Measurements from ENCODE around the gene RNF6.

RNF6 gene

GRCh38 chr13:26228096-26228495, 6.0 kb upstream of the RNF6 start:
- WGBS, 2 experiments = 82 to 83% methylated on average over 2 of the region's 2 CpGs
- H3K27me3 ChIP-seq (ENCODE audit: control insufficient read depth, insufficient read depth, low read length, poor library complexity, severe bottlenecking) = peaks cover 7% of the 10 kb centered on the region
- H3K27ac ChIP-seq (ENCODE audit: insufficient read depth, low read depth, low read length, poor library complexity, severe bottlenecking) = no peak overlapping the region
- no peak overlapping the region for H3K4me3 ChIP-seq (ENCODE audit: insufficient read depth, low read depth, low read length)
- H3K4me1 ChIP-seq (ENCODE audit: control insufficient read depth, insufficient read depth, low read length) = no peaks in the 10 kb centered on the region
- no peaks in the 10 kb centered on the region for H3K36me3 ChIP-seq (ENCODE audit: control insufficient read depth, insufficient read depth, low read length)
- no peaks in the 10 kb centered on the region for H3K9me3 ChIP-seq (ENCODE audit: control insufficient read depth, low read length)

DNA sequence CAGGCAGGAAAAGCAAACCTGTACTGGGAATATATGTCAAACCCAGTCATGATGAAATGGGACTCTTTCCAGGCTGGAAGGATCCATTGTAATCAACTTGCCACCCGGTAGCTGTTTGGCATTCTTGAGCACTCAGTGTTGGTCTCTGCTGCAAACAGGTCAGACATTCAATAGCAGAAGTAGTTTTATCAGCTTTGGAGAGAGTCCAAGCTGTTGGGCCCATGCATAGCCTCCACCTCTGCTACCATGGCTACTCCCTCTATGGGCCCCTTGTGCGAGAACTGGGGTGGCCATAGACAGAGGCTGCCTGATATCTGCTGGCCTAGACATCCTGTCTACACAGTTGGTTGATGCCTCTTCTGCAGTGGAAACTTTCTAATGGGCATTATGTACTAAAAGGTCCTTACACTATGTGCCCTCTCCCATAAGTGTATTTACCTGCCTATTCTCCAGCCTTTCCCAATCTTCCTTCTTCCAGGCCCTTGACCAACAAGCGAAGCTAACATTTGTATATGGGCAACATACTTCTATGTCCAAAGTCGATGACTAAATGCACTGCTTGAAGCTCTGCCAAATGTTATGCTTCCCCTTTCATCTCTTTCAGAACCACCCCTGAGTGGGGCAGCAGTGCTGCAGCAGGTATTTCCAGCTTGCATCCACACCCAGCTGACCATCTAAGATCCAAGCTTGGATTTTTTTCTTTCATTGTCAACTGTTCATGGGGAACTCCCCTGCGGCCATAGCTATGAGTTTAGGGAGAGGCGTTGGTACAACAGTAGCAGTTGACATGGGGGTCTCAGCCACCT, 5.3 kb upstream of the RNF6 start:
- WGBS, 2 experiments = 91 to 94% methylated on average over 6 of the region's 6 CpGs
- Histone ChIP-seq H3K4me1 (ENCODE audit: control insufficient read depth, insufficient read depth, low read length) (no peaks in the 10 kb centered on the region), H3K36me3 (ENCODE audit: control insufficient read depth, insufficient read depth, low read length) (no peaks in the 10 kb centered on the region), H3K27ac (ENCODE audit: insufficient read depth, low read depth, low read length, poor library complexity, severe bottlenecking) (no peak overlapping the region), H3K9me3 (ENCODE audit: control insufficient read depth, low read length) (no peaks in the 10 kb centered on the region), H3K27me3 (ENCODE audit: control insufficient read depth, insufficient read depth, low read length, poor library complexity, severe bottlenecking) (peaks cover 7% of the 10 kb centered on the region), H3K4me3 (ENCODE audit: insufficient read depth, low read depth, low read length) (no peak overlapping the region)

DNA sequence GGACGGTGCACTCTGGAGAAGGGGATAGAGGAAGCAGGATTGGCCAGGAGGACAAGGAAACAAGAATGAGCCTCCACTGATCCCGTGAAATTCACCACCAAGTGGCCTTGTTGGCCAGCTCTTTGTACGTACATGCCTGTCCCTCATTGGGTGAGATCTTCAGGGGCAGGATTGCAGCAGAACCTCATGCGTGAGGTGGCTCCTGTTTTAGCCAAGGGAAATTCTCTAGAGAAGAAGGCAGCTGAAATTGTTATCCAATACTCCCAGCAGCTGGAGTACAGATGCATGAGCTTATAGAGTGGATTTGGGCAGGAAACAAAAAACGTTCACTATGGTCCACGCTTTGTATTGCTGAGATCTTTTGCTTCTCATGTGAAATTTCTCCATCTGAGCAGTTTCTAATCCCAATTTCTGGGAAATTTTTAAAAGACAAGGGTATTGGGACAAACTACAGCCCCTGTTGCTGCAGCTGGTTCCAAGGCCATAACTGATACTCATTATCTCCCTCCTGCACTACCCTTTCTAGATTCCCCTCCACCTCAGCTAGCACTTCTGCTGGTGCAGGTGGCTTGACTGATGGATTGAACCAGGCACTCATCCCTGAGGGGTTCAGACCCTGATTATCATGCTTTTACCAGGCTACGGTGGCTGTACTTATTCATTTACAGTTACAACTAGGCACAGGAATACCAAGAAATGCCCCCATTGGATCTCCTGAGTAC, 3.9 kb upstream of the RNF6 start:
- Histone ChIP-seq H3K27me3 (ENCODE audit: control insufficient read depth, insufficient read depth, low read length, poor library complexity, severe bottlenecking) (peaks cover 7% of the 10 kb centered on the region), H3K27ac (ENCODE audit: insufficient read depth, low read depth, low read length, poor library complexity, severe bottlenecking) (no peak overlapping the region), H3K36me3 (ENCODE audit: control insufficient read depth, insufficient read depth, low read length) (no peaks in the 10 kb centered on the region), H3K9me3 (ENCODE audit: control insufficient read depth, low read length) (no peaks in the 10 kb centered on the region), H3K4me1 (ENCODE audit: control insufficient read depth, insufficient read depth, low read length) (no peaks in the 10 kb centered on the region), H3K4me3 (ENCODE audit: insufficient read depth, low read depth, low read length) (no peak overlapping the region)
- WGBS, 2 experiments = 86 to 90% methylated on average over 7 of the region's 7 CpGs

DNA sequence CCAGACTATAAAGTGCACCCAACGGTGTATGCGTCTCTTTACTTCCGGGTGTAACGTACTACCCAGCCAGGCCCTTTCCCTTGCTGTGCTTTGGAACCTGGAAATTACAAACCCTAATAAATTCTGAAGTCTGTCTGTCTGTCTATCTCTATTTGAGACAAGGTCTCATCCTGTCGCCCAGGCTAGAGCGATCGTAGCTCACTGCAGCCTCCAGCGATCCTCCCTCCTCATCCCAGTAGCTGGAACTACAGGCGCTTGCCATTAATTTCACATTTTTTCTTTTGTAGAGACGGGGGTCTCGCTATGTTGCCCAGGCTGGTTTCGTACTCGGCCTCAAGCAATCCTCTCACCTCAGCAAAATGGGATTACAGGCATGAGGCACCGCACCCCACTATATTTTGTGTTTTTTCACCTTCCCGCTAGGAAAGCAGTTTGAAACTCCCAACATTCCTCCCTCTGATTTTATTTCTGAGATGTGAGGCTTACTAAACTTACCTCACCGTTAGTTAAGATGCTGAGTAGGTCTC, 469 bp upstream of the RNF6 start:
- Histone ChIP-seq H3K4me3 (ENCODE audit: insufficient read depth, low read depth, low read length) (peak overlapping the region; percentile 85), H3K27me3 (ENCODE audit: control insufficient read depth, insufficient read depth, low read length, poor library complexity, severe bottlenecking) (peaks cover 5% of the 10 kb centered on the region), H3K4me1 (ENCODE audit: control insufficient read depth, insufficient read depth, low read length) (peaks cover 8% of the 10 kb centered on the region), H3K27ac (ENCODE audit: insufficient read depth, low read depth, low read length, poor library complexity, severe bottlenecking) (peak overlapping the region; percentile 91), H3K9me3 (ENCODE audit: control insufficient read depth, low read length) (no peaks in the 10 kb centered on the region), H3K36me3 (ENCODE audit: control insufficient read depth, insufficient read depth, low read length) (peaks cover 4% of the 10 kb centered on the region)
- 40 to 42% methylated on average over 16 of the region's 16 CpGs for WGBS, 2 experiments

DNA sequence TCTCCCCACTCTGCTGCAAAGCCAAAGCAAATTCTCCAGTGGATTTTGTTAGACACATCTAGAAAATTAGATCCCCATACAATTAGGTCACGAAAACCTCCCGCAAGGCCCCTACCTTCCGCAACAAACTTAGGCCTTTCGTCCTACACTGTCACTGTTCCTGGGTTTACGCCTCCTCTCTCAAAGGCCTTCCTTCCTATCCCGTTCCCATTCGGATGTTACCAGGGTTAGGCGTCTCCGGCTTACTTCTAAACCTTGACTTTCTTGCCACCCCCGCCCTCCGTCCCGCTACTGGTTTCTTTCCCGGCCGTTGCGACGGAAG, 754 bp downstream of the RNF6 start:
- Histone ChIP-seq H3K4me1 (ENCODE audit: control insufficient read depth, insufficient read depth, low read length) (peaks cover 8% of the 10 kb centered on the region), H3K27me3 (ENCODE audit: control insufficient read depth, insufficient read depth, low read length, poor library complexity, severe bottlenecking) (no peaks in the 10 kb centered on the region), H3K27ac (ENCODE audit: insufficient read depth, low read depth, low read length, poor library complexity, severe bottlenecking) (peak overlapping the region; percentile 91), H3K9me3 (ENCODE audit: control insufficient read depth, low read length) (no peaks in the 10 kb centered on the region), H3K36me3 (ENCODE audit: control insufficient read depth, insufficient read depth, low read length) (peaks cover 4% of the 10 kb centered on the region), H3K4me3 (ENCODE audit: insufficient read depth, low read depth, low read length) (peak overlapping the region; percentile 85)
- 0% methylated on average over 16 of the region's 16 CpGs for WGBS, 2 experiments

DNA sequence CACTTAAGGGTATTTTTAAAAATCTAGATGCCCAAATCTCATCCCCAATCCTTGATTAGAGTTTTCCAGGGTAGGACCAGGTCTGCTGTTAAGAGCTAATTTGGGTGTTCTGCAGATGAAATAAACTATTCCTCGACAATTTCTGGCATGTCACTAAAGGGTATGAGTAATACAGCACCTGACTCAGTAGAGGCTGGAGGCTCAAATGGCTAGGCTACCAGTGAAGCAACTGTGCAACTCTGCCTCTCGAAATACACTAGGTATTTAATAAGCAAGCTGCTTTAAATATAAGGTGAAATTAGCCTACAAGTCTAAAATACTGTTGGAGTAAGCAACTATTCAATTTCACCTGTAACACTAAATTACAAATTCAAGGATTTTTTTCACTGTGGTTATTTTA, 1.5 kb downstream of the RNF6 start:
- H3K36me3 ChIP-seq (ENCODE audit: control insufficient read depth, insufficient read depth, low read length) = peaks cover 8% of the 10 kb centered on the region
- peaks cover 8% of the 10 kb centered on the region for H3K4me1 ChIP-seq (ENCODE audit: control insufficient read depth, insufficient read depth, low read length)
- H3K9me3 ChIP-seq (ENCODE audit: control insufficient read depth, low read length) = no peaks in the 10 kb centered on the region
- 85 to 100% methylated on average over 1 to 2 of the region's 2 CpGs for WGBS, 2 experiments
- no peak overlapping the region for H3K27ac ChIP-seq (ENCODE audit: insufficient read depth, low read depth, low read length, poor library complexity, severe bottlenecking)
- H3K27me3 ChIP-seq (ENCODE audit: control insufficient read depth, insufficient read depth, low read length, poor library complexity, severe bottlenecking) = no peaks in the 10 kb centered on the region
- H3K4me3 ChIP-seq (ENCODE audit: insufficient read depth, low read depth, low read length) = peak overlapping the region; percentile 85

GRCh38 chr13:26219726-26220125, 2.4 kb downstream of the RNF6 start:
- peaks cover 16% of the 10 kb centered on the region for H3K36me3 ChIP-seq (ENCODE audit: control insufficient read depth, insufficient read depth, low read length)
- peaks cover 8% of the 10 kb centered on the region for H3K4me1 ChIP-seq (ENCODE audit: control insufficient read depth, insufficient read depth, low read length)
- H3K27me3 ChIP-seq (ENCODE audit: control insufficient read depth, insufficient read depth, low read length, poor library complexity, severe bottlenecking) = no peaks in the 10 kb centered on the region
- WGBS, 2 experiments = 89 to 97% methylated on average over 1 of the region's 1 CpG
- no peak overlapping the region for H3K27ac ChIP-seq (ENCODE audit: insufficient read depth, low read depth, low read length, poor library complexity, severe bottlenecking)
- H3K4me3 ChIP-seq (ENCODE audit: insufficient read depth, low read depth, low read length) = no peak overlapping the region
- no peaks in the 10 kb centered on the region for H3K9me3 ChIP-seq (ENCODE audit: control insufficient read depth, low read length)

DNA sequence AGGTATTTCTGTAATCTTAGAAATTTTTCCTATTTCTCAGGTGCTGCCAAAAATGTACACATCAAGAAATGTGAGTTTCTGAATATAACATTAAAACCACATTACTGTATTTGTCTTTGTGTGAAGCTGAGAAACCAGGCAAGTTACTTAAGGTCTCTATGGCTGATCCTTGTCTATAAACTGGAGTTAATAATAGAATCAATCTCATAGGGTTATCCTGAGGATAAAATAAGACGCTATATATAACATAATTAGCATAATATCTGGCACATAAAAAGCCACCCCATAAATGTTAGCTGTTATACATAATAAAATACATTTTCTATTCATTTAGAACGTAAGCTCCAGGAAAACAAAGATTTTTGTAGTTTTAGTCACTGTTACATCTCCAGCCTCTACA, 6.1 kb downstream of the RNF6 start:
- H3K27ac ChIP-seq (ENCODE audit: insufficient read depth, low read depth, low read length, poor library complexity, severe bottlenecking) = no peak overlapping the region
- H3K27me3 ChIP-seq (ENCODE audit: control insufficient read depth, insufficient read depth, low read length, poor library complexity, severe bottlenecking) = no peaks in the 10 kb centered on the region
- no peaks in the 10 kb centered on the region for H3K9me3 ChIP-seq (ENCODE audit: control insufficient read depth, low read length)
- 91% methylated on average over 1 of the region's 2 CpGs; no CpG with 5 or more reads in 1 of the 2 experiments for WGBS, 2 experiments
- H3K4me3 ChIP-seq (ENCODE audit: insufficient read depth, low read depth, low read length) = no peak overlapping the region
- H3K4me1 ChIP-seq (ENCODE audit: control insufficient read depth, insufficient read depth, low read length) = peaks cover 8% of the 10 kb centered on the region
- H3K36me3 ChIP-seq (ENCODE audit: control insufficient read depth, insufficient read depth, low read length) = peaks cover 27% of the 10 kb centered on the region

DNA sequence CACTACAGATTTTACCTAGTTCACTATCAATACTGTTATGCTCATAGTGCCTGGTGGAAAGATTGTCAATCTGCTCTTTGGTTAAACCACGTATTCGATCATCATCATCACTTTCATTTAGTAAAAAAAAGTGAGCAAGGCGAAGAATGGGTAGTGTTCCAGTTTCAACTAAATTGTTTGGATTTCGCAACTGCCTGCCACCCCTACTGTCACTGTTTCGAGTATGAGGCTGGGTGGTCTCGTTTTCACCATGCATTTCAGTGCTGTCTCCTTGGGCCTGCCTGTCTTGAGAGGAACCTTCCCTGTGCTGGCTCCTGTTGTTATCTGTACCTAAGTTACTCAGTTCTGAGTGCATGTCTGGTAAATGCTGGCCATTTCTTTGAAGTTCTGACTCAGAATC, 8.1 kb downstream of the RNF6 start:
- 94 to 97% methylated on average over 6 of the region's 6 CpGs for WGBS, 2 experiments
- no peaks in the 10 kb centered on the region for H3K27me3 ChIP-seq (ENCODE audit: control insufficient read depth, insufficient read depth, low read length, poor library complexity, severe bottlenecking)
- peaks cover 27% of the 10 kb centered on the region for H3K36me3 ChIP-seq (ENCODE audit: control insufficient read depth, insufficient read depth, low read length)
- H3K27ac ChIP-seq (ENCODE audit: insufficient read depth, low read depth, low read length, poor library complexity, severe bottlenecking) = no peak overlapping the region
- H3K4me1 ChIP-seq (ENCODE audit: control insufficient read depth, insufficient read depth, low read length) = no peaks in the 10 kb centered on the region
- no peak overlapping the region for H3K4me3 ChIP-seq (ENCODE audit: insufficient read depth, low read depth, low read length)
- H3K9me3 ChIP-seq (ENCODE audit: control insufficient read depth, low read length) = no peaks in the 10 kb centered on the region

DNA sequence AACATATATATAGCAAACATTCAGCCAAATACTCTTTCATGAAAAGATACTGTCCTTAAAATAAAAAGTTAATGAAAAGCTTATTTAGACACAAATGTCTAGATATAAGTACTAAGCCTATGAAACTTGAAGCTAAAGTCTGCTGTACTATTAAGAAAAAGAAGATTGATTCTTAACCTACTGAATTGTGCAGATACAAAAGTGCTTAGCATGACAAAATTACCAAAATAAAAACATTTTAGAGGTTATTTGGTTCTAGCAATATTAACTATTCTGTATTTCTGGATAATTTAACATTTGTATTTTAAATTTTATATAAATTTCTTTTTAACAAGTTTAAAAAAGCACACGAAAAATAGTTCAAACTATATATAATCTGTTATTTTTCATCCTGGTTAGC, 8.8 kb downstream of the RNF6 start:
- H3K4me3 ChIP-seq (ENCODE audit: insufficient read depth, low read depth, low read length) = no peak overlapping the region
- H3K27ac ChIP-seq (ENCODE audit: insufficient read depth, low read depth, low read length, poor library complexity, severe bottlenecking) = no peak overlapping the region
- H3K9me3 ChIP-seq (ENCODE audit: control insufficient read depth, low read length) = no peaks in the 10 kb centered on the region
- WGBS, 2 experiments = 78 to 80% methylated on average over 1 of the region's 1 CpG
- H3K36me3 ChIP-seq (ENCODE audit: control insufficient read depth, insufficient read depth, low read length) = peaks cover 25% of the 10 kb centered on the region
- H3K4me1 ChIP-seq (ENCODE audit: control insufficient read depth, insufficient read depth, low read length) = no peaks in the 10 kb centered on the region
- no peaks in the 10 kb centered on the region for H3K27me3 ChIP-seq (ENCODE audit: control insufficient read depth, insufficient read depth, low read length, poor library complexity, severe bottlenecking)
